OCI-LY7 (cell line): ENCODE measurements around the gene PPP1R9B.

Source experiments
- EZH2phosphoT487 ChIP-seq: fragments of 200-600 bp; sonication (generic); IDR thresholded peaks from 2 replicates; pipeline ENCODE4 v1.6.1; 2018; ENCODE audit warnings: low read depth, borderline replicate concordance, mild to moderate bottlenecking, mixed run types, antibody characterized with exemption, low read length, moderate library complexity, mixed read lengths
- TF ChIP-seq, protein P1 (sequence below): fragments of 200-600 bp; sonication (generic); conservative IDR thresholded peaks from 2 replicates; pipeline ENCODE4 v1.5.1; 2014; ENCODE audit warnings: mild to moderate bottlenecking, antibody characterized with exemption, low read length, moderate library complexity, mixed read lengths

DNA sequence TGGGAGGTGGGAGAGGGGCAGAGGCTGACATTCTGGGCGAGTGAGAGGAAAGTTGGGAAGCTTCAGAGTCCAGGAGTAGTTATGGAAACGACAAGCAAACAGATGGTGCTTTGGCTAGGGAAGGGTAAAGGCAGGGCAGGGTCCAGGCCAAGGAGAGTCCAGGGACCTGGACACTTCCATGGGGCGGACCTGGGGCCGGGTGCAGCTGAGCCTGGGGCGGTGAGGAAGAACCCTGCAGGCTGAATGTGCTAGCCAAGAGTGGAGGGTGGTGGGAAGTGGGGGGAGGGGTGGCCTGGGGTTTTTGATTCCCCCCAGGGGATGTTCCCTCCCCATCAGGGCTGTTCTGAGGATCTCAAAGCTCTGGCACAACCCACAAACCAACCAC lies 2.6 kb downstream of the PPP1R9B start:
- TF ChIP-seq, protein P1, sequence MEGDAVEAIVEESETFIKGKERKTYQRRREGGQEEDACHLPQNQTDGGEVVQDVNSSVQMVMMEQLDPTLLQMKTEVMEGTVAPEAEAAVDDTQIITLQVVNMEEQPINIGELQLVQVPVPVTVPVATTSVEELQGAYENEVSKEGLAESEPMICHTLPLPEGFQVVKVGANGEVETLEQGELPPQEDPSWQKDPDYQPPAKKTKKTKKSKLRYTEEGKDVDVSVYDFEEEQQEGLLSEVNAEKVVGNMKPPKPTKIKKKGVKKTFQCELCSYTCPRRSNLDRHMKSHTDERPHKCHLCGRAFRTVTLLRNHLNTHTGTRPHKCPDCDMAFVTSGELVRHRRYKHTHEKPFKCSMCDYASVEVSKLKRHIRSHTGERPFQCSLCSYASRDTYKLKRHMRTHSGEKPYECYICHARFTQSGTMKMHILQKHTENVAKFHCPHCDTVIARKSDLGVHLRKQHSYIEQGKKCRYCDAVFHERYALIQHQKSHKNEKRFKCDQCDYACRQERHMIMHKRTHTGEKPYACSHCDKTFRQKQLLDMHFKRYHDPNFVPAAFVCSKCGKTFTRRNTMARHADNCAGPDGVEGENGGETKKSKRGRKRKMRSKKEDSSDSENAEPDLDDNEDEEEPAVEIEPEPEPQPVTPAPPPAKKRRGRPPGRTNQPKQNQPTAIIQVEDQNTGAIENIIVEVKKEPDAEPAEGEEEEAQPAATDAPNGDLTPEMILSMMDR: no peak
- TF ChIP-seq EZH2phosphoT487: no peak
